Umbilical cord (tissue), 2 donors: ENCODE data around the gene TLK1. TPM values are rescaled to one million over a fixed set of nuclear protein-coding genes. Genes with fewer than 3 reads are reported as not detected.
A peak's percentile ranks its signal among the peaks of the same experiment; 100 is the strongest.
"Not testable (repeated sequence)": the region's sequence is repeated elsewhere in the genome, so short reads cannot be mapped to it uniquely, and the experiment has no call there.

Experiments
- DNase-seq: peaks from one replicate; pipeline ENCODE4 v3.0.0-alpha.2; 2015; ENCODE audit warnings: low spot score
- total RNA-seq: library from RNA; depleted of rRNA; stranded (reverse); fragments of >200 nt; gene quantifications from one replicate; pipeline ENCODE4 v1.2.3, GENCODE V29; 2014; ENCODE audit warnings: low replicate concordance; ENCODE audit not compliant: insufficient read depth

TLK1 gene
- total RNA-seq, 1 donor from 2014 or later = 29.6 TPM

- DNase-seq = no peak
Measured at GRCh38 chr2:171169839-171170238, 9.1 kb upstream of the TLK1 start.

DNA sequence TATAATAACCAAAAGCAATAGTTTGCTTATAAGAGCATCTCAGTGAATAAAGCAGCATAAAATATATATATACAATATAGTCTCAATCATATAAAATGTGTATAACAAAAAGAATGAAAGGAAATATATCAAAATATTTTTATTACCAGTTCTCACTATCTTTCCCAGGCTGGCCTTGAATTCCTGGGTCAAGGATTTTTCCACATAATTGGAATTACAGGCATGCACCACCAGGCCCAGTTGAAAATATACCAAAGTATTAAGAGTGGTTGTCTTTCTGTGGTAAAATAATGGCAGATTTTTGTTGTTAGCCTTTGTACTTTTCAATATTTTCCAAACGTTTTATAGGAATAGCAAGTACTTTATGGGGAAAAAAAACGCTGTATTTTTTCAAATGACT lies 8.6 kb upstream of the TLK1 start:
- DNase-seq = no peak

- DNase-seq = no peak
Measured at GRCh38 chr2:171167352-171167997, 6.8 kb upstream of the TLK1 start.

DNA sequence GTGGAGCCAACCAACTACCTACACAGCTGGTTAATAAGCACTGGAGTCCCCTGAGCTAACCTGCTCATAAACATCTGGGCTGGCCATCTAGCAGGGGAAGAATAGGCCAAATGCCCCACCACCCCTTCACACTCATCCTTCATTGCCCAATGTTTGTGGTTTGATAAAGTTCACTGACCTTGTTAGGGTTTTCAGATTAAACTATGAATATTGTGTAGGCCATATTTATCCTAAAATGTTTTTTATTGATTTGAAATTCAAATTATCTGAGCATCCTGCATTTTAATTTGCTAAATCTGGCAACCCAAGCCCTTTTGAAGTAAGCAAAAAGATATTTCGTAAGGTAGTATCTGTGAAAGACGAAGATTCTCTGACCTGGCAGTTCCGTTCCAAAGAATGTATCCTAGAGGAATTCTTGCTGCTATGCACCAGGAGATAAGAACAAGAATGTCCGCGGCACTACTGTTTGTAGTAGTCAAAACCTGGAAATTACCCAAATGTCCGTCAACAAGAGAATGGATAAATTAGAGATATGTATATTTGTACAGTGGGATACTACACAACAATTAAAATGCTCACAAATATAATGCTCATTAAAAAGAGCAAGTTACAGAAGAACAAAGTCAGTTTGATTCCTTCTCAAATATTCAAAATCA lies 5.8 kb upstream of the TLK1 start:
- no peak for DNase-seq

DNA sequence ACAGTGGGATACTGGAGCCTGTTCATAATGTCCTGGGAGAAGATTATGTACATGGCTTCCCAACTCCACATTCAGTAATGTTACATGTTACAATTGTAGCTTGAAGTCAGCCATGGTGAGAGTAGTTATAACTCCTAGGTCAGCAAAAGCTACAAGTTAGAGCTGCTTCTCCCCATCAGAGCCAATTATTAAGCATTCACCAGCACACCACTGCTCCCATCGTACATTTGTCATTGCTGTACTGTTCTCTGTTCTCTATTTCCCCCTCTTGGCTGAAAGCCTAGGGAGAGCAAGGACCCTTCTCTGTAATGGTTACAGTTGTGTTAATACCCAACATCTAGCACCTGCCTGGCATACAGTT lies 5.3 kb upstream of the TLK1 start:
- DNase-seq = no peak

DNA sequence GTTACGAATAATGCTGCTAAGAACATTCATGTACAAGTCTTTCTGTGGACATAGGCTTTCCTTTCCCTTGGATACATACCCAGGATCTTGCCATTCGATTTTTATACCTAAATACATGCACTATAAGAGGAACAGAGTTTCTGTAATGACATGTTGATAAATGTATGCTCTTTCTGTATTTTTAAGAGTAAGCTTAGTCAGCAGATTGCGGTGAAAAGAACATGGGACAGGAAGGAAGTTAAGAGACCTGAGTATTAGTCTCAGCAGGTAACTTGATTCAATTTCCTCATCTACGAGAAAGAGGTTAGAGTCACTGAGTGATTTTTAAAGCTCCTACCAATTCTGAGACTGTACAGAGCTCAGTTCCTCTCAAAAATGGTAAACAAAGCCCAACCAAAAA lies 2.6 kb upstream of the TLK1 start:
- no peak for DNase-seq

DNA sequence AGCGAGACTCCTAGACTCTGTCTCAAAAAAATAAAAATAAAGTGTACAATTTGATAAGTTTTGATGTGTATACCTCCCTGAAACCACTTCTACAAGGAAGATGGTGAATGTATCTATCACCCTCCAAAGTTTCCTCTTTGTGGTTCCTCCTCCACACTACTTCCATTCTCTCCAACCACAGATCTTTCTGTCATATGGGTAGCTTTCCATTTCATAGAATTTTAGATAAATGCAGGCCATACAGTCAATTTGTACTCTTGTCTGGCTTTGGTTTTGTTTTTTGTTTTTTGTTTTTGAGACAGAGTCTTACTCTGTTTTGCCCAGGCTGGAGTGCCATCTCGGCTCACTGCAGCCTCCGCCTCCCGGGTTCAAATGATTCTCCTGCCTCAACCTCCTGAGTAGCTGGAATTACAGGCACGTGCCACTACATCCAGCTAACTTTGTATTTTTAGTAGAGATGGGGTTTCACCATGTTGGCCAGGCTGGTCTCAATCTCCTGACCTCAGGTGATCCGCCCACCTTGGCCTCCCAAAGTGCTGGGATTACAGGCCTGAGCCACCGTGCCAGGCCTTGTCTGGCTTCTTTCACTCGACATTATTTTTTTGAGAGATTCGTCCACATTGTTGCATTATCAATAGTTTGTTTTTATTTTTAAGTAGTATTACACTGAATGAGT lies 2.0 kb upstream of the TLK1 start:
- not testable (repeated sequence) for DNase-seq

DNA sequence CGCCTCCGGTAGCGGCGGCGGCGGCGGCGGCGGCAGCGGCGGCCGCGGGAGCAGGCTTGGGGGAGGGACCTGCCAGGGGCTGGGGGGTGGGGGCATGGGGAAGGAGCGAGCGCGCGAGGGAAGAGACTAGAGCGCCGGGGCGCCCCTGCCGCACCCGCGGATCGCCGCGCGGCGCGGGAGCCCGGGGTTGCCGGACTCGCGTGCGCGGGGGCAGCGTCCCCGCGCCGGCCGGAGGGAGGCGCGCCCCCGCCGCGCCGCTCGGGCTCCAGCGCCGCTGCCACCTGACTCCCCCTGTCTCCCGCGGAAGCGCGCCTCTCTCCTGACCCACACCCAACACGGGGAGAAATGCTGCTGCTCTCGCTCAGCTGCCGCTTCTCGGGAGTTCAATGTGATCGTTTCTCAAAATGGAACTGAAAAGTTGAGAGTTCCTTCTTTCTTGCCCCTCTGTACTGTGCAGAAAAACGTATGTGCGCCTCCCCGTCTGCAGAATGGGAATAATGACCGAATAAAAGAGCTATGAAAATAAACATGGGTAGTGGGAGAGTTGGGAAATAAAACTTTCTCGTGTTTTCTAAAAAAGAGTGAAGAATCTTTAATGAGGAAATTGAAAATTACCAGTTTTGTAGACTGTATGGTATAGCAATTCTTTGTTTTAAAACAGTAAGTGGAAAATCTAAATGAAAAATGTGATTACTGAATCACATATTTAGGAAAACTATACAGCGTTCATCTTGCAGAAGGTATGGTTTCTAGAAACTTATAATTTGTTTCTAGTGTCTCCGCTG lies 455 bp upstream of the TLK1 start:
- DNase-seq = peak; percentile 74

DNA sequence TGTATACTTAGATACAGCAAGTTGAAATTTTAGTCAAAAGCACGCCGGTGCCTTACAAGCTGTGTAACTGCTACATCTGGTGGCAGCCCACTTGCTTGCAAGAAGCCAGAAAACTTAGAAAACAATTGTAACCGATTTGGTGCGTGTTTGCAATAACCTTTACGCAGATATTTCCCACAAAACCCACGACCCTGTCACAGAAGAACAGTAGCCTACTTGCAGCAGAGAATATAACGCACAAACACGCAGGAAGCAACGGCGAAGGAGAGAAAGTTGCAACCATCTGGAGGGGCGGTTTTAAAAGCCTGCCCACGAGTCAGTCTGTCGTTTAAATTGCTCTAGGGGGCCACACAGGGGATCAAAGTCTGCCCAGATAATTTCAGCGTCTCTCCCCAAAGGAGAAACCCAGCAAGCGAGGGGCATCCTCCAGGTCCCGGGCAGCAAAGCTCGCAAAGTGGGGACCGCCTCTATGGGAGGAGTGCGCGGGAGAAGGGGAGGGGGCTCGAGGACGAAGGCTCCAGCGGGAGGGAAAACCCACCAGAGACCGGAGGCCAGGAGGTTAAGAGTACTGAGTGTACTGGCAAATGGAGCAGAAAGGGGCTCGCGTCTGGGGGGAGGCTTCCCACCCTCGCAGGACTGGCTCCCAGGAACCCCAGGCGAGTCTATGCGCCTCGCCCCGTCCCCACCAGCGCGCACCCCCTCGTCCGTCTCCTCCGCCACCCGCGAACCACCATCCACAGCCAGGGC lies 1.1 kb downstream of the TLK1 start:
- peak; percentile 80 for DNase-seq

DNA sequence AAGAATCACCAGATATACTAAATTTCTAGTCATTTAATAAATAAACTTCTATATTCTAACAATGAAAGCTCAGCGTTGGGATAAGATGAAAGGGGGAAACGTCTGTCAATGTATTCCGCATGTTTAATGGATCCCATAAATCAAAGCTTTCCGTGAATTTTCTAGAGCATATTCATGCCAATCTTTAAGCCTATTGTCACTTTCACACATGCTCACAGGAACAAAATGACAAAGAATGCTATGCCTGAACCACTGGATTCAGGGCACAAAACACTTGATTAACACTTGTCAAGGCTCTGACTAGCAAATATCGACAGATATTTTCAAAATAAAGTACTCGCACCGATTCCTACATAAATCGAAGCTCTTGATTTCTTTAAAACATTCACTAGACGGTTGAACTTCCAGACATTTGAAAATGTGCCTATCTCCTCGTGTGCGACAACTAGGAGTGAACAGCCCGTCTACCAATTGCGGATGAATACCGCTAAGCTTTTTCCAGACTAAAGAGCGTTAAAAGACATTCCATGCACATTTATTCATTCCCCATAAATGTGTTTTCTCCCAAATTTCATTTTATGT lies 1.8 kb downstream of the TLK1 start:
- DNase-seq = no peak

DNA sequence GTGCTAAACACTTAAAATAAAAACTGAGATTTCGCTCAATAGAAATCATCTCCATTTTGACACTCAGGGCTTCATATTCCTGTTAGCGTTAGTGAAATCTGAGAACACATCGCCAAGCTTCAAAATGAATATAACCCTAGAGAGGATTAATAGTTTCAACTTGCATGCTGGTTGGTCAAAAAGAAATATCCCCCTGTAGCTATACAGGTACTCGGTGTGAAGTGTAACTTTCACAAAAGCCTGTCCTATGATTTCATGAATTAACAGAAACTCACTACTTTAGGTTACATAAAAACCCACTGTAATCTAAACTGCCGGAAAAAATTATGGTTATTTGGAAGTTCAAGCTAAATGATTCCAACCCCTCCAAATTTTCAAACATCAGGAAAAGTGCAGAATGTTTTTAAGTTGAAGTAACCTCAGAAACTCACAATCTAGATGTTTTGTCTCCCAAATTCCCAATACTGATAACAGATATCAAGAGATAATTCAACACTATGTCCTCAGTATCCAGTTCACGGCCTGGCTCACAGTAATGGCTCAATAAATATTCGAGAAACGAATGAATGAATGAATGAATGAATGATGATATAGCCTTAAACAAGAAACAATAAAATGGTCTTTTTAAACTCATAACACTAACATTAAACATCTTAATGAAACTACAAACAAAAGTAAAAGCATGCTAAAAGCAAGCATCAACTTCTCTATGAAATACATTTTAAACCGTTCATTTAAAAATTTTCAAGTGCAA lies 2.5 kb downstream of the TLK1 start:
- DNase-seq = no peak

- DNase-seq = no peak
Measured at GRCh38 chr2:171157109-171157500, 3.6 kb downstream of the TLK1 start.

- no peak for DNase-seq
Measured at GRCh38 chr2:171154348-171154747, 6.3 kb downstream of the TLK1 start.

DNA sequence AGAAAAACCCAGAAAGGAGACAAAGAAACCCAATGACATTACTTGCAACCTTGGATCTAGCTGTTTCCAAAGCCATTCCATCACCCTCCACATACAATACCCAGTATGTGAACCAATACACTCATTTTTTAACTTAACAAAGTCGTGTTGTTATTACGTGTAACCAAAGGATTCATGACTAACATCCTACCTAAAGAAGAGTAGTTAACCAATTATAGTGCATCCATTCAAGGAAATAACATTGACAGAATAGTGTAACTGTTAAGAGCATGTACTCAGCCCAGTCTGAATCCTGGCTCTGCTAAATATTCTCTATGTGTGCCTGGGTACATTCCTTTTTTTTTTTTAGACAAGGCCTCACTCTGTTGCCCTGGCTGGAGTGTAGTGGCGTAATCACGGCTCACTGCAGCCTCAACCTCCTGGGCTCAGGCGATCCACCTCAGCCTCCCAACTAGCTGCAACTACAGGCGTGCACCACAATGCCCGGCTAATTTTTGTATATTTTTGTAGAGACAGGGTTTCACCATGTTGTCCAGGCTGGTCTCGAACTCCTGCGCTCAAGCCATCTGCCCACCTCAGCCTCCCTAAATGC lies 9.9 kb downstream of the TLK1 start:
- no peak for DNase-seq

DNA sequence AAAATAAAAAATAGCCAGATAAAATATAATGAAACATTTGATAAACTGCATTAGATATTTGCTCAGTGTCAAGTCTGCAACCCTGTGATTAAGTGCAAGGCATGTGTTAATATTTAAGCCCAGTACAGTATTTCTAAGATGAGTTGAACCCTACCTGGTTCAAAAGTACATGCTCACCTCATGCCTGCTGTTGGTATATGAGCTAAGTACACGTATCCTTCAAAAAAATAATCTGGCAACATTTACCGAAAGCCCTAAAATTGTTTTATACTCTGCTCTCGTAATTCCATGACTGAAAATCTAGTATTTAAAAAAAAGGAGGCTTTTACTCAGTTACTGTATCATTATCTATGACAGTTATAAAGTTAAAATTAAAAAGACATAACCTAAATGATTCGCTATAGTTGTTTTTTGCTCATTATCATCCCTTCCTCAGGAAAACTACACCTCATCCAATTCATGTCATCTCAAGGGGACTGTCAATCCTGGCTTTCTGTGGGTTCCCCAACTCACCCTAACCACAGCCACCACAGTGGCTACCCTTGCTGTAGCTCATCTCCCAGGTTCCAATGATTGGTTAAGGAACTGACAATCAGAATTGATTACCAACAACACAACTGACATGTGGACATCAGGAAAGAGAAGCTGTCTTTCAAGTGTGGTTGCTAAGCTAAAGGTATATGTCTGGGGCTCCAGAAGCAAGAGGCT lies 10.6 kb downstream of the TLK1 start:
- DNase-seq = no peak

DNA sequence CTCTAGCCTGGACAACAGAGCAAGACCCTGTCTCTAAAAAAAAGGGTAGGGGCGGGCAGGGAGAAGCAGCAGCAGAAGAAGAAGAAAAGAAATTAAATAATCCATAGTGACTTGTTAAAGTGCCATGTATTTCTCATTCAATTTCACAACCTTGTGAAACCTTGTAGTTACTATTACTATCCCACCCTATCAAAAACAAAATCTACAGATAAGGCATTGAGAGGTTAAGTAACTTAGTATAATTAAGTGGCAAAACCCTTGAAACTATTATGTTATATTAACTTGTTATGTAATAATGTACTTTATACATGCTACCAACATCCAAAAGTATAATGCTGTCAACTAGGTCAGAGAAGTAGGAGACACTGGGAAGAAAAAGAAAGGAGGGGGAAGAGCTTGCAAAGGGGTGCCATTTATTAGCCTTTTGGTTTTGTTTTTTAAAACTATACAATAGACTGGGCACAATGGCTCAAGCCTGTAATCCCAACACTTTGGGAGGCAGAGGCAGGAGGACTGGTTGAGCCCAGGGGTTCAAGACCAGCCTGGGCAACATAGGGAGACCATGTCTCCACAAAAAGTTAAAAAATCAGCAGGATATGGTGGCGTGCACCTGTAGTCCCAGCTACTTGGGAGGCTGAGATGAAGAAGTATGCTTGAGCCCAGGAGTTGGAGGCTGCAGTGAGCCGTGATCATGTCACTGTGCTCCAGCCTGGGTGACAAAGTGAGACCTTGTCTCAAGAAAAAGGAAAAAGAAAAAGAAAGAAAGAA lies 11.3 kb downstream of the TLK1 start:
- DNase-seq = no peak

DNA sequence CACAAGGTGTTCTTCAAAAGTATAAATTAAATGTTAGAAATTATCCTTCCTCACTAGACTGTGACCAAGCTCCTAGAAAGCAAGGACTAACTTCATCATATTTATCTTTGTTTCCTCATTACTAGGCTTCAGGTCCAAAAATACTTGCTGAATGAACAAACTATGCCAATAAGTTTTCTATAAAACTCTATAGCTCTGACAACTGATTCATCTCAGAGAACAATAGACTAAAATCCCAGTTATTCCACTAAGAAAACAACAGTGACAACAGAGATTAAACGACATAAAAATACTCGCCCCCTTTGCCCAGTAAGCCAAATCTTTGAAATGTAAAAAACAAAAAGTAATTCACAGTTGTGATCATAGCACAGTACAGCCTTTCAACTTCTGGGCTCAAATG lies 13.6 kb downstream of the TLK1 start:
- DNase-seq = no peak

- DNase-seq = peak; percentile 23
Measured at GRCh38 chr2:171146633-171147032, 14.1 kb downstream of the TLK1 start.

- no peak for DNase-seq
Measured at GRCh38 chr2:171146071-171146470, 14.6 kb downstream of the TLK1 start.
